T-cell (primary cell): ENCODE data around the gene TTLL7. TPM values are rescaled to one million over a fixed set of nuclear protein-coding genes. Genes with fewer than 3 reads are reported as not detected.

Experiments
- ATAC-seq, 4 experiments: fragments of 200-7000 bp in 3 of 4; fragments of 150-1000 bp in 1 of 4; cut with Tn5 transposase; replicated peaks in 1 of 4; 1 replicate in 3 of 4; 2 replicates in 1 of 4; pipeline ENCODE4 v1.10.0; 2021; ENCODE audit warnings: moderate library complexity in 3 of 4, mild to moderate bottlenecking in 2 of 4, moderate number of reproducible peaks in 1 of 4
- CTCF ChIA-PET, 2 donors: fragments of 300-600 bp; sonication (Branson Sonifier 250); formaldehyde crosslinking; loops; one replicate each; lab custom pipeline; 2022; ENCODE audit warnings: antibody characterized with exemption in 2 of 2; lab: Charles Lee
- POLR2A ChIA-PET, 2 donors: fragments of 300-600 bp; sonication (Branson Sonifier 250); formaldehyde crosslinking; loops; one replicate each; lab custom pipeline; 2022; ENCODE audit warnings: antibody characterized with exemption in 2 of 2; lab: Charles Lee
- DNase-seq, 35 experiments: peaks; one replicate each; pipeline versions ENCODE4 v3.0.0 to v3.0.0-alpha.2; 2013 to 2023
- H3K27ac ChIP-seq: one replicate; pipeline ENCODE4 v1.5.1; 2013; ENCODE audit warnings: low read length
- H3K27me3 ChIP-seq, 2 experiments: replicated peaks in 1 of 2; 1 replicate in 1 of 2; 2 replicates in 1 of 2; pipeline versions ENCODE4 v1.6.1 to v1.7.0; 2013; ENCODE audit warnings: low read length in 1 of 2, mixed read lengths in 1 of 2; ENCODE audit not compliant: control insufficient read depth in 2 of 2, insufficient read depth in 2 of 2; ENCODE audit errors: extremely low read depth in 1 of 2
- H3K36me3 ChIP-seq, 2 donors: 1 replicate in 1 of 2; 2 replicates in 1 of 2; pipeline versions ENCODE4 v1.6.1 to v1.7.0; 2013; ENCODE audit warnings: low read length in 1 of 2; ENCODE audit not compliant: control insufficient read depth in 2 of 2, insufficient read depth in 1 of 2; ENCODE audit errors: extremely low read depth in 1 of 2
- H3K4me1 ChIP-seq, 2 experiments: 1 replicate in 1 of 2; 2 replicates in 1 of 2; pipeline versions ENCODE4 v1.6.1 to v1.7.0; 2013; ENCODE audit warnings: low read length in 2 of 2, mixed read lengths in 1 of 2; ENCODE audit not compliant: insufficient read depth in 2 of 2, control insufficient read depth in 1 of 2; ENCODE audit errors: extremely low read depth in 1 of 2
- H3K4me3 ChIP-seq, 2 donors: 1 replicate in 1 of 2; 2 replicates in 1 of 2; pipeline versions ENCODE4 v1.5.1 to v1.7.0; 2013; ENCODE audit warnings: mild to moderate bottlenecking in 2 of 2, low read length in 1 of 2, moderate library complexity in 1 of 2; ENCODE audit not compliant: control insufficient read depth in 1 of 2; ENCODE audit errors: extremely low read depth in 1 of 2
- H3K9me3 ChIP-seq: 2 replicates; pipeline ENCODE4 v1.7.0; 2013
- H3K27ac Mint-ChIP-seq, 2 donors: one replicate each; pipeline ENCODE4 v1.8.0; 2020 to 2021; ENCODE audit warnings: mild to moderate bottlenecking in 2 of 2, mixed read lengths in 2 of 2
- H3K27me3 Mint-ChIP-seq, 2 donors: one replicate each; pipeline ENCODE4 v1.8.0; 2021 to 2022; ENCODE audit warnings: mixed read lengths in 2 of 2
- H3K36me3 Mint-ChIP-seq: one replicate; pipeline ENCODE4 v1.8.0; 2021; ENCODE audit warnings: mixed read lengths
- H3K4me1 Mint-ChIP-seq, 3 donors: one replicate each; pipeline ENCODE4 v1.8.0; 2020 to 2022; ENCODE audit warnings: mixed read lengths in 3 of 3, mild to moderate bottlenecking in 1 of 3
- H3K4me3 Mint-ChIP-seq, 3 donors: one replicate each; pipeline ENCODE4 v1.8.0; 2020 to 2022; ENCODE audit warnings: mild to moderate bottlenecking in 3 of 3, mixed read lengths in 3 of 3, moderate library complexity in 3 of 3
- H3K9me3 Mint-ChIP-seq, 3 donors: one replicate each; pipeline ENCODE4 v1.8.0; 2020 to 2022; ENCODE audit warnings: mixed read lengths in 3 of 3
- WGBS: methylation state at CpG from one replicate; pipeline ENCODE4 v1.1.5; 2013; ENCODE audit warnings: missing lambda C conversion rate; ENCODE audit not compliant: insufficient coverage; 5-methylcytosine and 5-hydroxymethylcytosine counted together
- total RNA-seq, 35 experiments: library from RNA in 6 of 35; stranded (reverse) in 6 of 35; fragments of 120-200 nt in 1 of 35; gene quantifications; one replicate each; pipeline versions ENCODE4 v1.2.1 to v1.2.4 and lab custom pipeline; 2013 to 2026

The TTLL7 gene
- total RNA-seq, 5 donors from 2014 or later (not counting 1 experiment from before 2014, with no cell fraction given) = 0.19 to 0.77 (median 0.44) TPM; not detected in 1

DNA sequence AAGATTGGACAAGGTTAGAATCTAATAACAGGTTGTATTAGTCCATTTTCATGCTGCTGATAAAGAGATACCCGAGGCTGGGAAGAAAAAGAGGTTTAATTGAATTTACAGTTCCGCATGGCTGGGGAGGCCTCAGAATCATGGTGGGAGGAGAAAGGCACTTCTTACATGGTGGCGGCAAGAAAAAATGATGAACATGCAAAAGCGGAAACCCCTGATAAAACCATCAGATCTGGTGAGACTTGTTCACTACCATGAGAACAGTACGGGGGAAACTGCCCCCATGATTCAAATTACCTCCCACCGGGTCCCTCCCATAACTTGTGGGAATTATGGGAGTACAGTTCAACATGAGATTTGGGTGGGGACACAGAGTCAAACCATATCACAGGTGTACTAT lies 22.9 kb upstream of the TTLL7 start:
- 100% methylated on average over 1 of the region's 6 CpGs for WGBS

DNA sequence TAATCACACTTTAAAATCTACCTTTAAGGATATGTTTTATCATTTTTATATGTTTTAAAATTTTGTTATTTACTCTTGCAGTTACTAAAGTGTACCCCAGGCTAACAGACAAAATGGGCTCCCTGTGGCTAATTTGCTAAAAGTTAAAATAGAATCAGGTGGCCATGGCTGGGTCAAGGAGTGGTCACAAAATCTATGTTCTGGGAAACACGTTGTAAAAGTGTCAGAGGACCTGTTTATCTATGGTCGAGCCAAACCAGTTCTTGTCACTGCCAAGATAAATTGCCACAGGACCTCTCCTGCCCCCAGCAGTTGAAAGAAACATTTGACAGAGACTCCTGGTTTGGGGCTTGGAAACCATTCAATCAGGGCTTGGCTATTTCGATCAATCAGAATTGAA lies 21.2 kb upstream of the TTLL7 start:
- peaks cover 11 to 14% of the 10 kb centered on the region in 2 donors for H3K27me3 Mint-ChIP-seq
- Histone ChIP-seq H3K27ac (no peak overlapping the region), H3K36me3 (no peaks in the 10 kb centered on the region), H3K27me3 (no peaks in the 10 kb centered on the region), H3K9me3 (no peaks in the 10 kb centered on the region), H3K4me3 (no peak overlapping the region), H3K4me1 (no peaks in the 10 kb centered on the region)
- ChIA-PET CTCF (no interaction called here), POLR2A (no interaction called here)
- no peaks in the 10 kb centered on the region for H3K36me3 Mint-ChIP-seq
- peaks cover 0 to 5% (median 0%) of the 10 kb centered on the region in 3 donors for H3K9me3 Mint-ChIP-seq
- H3K27ac Mint-ChIP-seq = no peak overlapping the region
- H3K4me1 Mint-ChIP-seq = no peaks in the 10 kb centered on the region
- no peak for DNase-seq
- no peak for ATAC-seq
- 52% methylated on average over 3 of the region's 3 CpGs for WGBS
- no peak overlapping the region for H3K4me3 Mint-ChIP-seq

More for the DNA sequence above, 22.9 kb upstream of the TTLL7 start:
- H3K36me3 Mint-ChIP-seq = no peaks in the 10 kb centered on the region
- no peaks in the 10 kb centered on the region for H3K4me1 Mint-ChIP-seq
- H3K27me3 ChIP-seq = no peaks in the 10 kb centered on the region
- no peak overlapping the region for H3K27ac Mint-ChIP-seq
- POLR2A ChIA-PET = interaction anchor here in 1 of 2 donors (0.7 kb wide), 1 partner anchor 117 kb away, joined by 4 read pairs; no protein-coding TSS in a partner anchor
- ATAC-seq (no peak), DNase-seq (no peak)
- CTCF ChIA-PET = no interaction called here
- H3K4me1 ChIP-seq = no peaks in the 10 kb centered on the region
- no peak overlapping the region for H3K27ac ChIP-seq
- no peak overlapping the region for H3K4me3 Mint-ChIP-seq
- H3K9me3 Mint-ChIP-seq = peaks cover 0 to 5% (median 0%) of the 10 kb centered on the region in 3 donors
- no peaks in the 10 kb centered on the region for H3K36me3 ChIP-seq
- H3K27me3 Mint-ChIP-seq = peaks cover 13 to 14% of the 10 kb centered on the region in 2 donors
- no peak overlapping the region for H3K4me3 ChIP-seq
- H3K9me3 ChIP-seq = no peaks in the 10 kb centered on the region

DNA sequence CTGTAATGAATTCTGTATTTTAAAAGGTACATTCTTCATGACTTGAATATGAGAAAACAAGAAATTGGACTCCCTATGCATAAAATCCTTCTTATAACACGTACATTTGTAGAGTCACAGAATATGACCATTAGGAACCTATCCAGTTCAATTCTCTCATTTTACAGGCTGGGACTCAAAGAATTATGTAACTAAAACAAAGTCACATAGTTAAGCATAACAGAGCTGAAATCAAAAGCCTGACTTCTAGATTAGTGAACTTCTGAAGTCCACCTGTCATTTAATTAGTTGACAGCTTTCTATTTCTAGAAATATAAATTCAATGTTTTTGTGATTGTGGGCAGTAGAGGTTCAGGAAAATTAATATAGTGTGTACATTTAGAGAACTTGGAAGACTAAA lies 20.3 kb upstream of the TTLL7 start:
- Histone ChIP-seq H3K36me3 (no peaks in the 10 kb centered on the region), H3K4me3 (no peak overlapping the region), H3K27me3 (no peaks in the 10 kb centered on the region), H3K27ac (no peak overlapping the region), H3K4me1 (no peaks in the 10 kb centered on the region), H3K9me3 (no peaks in the 10 kb centered on the region)
- Mint-ChIP-seq H3K4me1 (no peaks in the 10 kb centered on the region), H3K27me3 (peaks cover 7 to 9% of the 10 kb centered on the region in 2 donors), H3K9me3 (peaks cover 0 to 5% (median 0%) of the 10 kb centered on the region in 3 donors), H3K27ac (no peak overlapping the region), H3K36me3 (no peaks in the 10 kb centered on the region), H3K4me3 (no peak overlapping the region)
- WGBS = 86% methylated on average over 1 of the region's 1 CpG
- ATAC-seq (no peak), DNase-seq (no peak)
- ChIA-PET POLR2A (no interaction called here), CTCF (no interaction called here)

DNA sequence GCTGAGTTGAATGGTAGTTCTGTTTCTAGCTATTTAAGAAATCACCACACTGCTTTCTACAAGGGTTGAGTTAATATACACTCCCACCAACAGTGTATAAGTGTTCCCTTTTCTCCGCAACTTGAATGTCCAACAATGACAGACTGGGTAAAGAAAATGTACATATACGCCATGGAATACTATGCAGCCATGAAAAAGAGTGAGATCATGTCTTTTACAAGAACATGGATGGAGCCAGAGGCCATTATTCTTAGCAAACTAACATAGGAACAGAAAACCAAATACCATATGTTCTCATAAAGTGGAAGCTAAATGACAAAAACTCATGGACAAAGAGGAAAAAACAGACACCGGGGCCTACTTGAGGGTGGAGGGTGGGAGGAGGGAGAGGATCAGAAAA lies 14.8 kb upstream of the TTLL7 start:
- ATAC-seq (no peak), DNase-seq (no peak)
- no peak overlapping the region for H3K27ac Mint-ChIP-seq
- ChIA-PET POLR2A (no interaction called here), CTCF (interaction anchor here in 1 of 2 donors (0.6 kb wide), 1 partner anchor 386 kb away, joined by 3 read pairs; no protein-coding TSS in a partner anchor)
- no peaks in the 10 kb centered on the region for H3K36me3 ChIP-seq
- no peak overlapping the region for H3K27ac ChIP-seq
- peaks cover 0 to 3% of the 10 kb centered on the region in 2 experiments for H3K27me3 ChIP-seq
- H3K4me3 Mint-ChIP-seq = no peak overlapping the region
- H3K4me1 ChIP-seq = no peaks in the 10 kb centered on the region
- H3K27me3 Mint-ChIP-seq = peaks cover 9 to 16% of the 10 kb centered on the region in 2 donors
- no peaks in the 10 kb centered on the region for H3K9me3 ChIP-seq
- H3K4me1 Mint-ChIP-seq = no peaks in the 10 kb centered on the region
- peaks cover 0 to 3% (median 2%) of the 10 kb centered on the region in 3 donors for H3K9me3 Mint-ChIP-seq
- no peaks in the 10 kb centered on the region for H3K36me3 Mint-ChIP-seq
- WGBS = no CpG with 5 or more reads among the region's 3 CpGs
- H3K4me3 ChIP-seq = no peak overlapping the region

DNA sequence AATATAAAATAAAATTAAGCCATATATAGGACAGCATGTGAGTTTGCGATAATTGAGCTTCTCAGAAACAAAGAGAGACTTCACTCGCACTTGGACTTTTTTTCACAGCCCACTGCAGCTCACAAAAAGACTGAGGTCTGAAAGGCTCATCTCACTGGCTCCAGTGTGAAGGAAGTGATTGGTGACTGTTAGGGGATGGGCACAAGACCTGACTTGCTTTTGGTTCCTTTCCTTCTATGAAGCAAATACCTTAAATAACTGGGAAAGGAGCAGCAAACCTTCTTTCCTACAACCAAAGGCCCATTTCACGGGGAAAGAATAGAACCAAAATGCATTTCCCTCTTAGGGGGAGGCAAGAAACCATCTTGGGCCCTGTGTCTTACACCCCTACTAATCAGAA lies 13.1 kb upstream of the TTLL7 start:
- ATAC-seq = no peak

DNA sequence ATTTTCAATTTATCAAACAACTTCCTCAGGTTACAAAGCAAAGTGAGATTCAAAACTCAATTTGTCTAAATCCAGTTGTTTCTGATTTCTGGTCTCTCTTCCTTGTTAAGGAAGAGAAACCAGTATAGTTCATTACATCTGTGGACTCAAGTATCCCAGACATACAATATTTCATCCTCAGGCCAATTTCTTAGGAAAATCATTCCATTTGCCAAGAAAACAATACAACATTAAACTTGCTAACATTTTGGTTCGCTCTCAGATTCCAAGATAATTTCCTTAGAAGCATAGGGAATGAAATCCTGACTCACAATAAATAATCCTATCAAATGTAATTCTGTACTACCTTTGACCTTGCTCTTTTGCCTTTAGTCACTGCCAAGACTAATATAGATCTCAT lies 11.2 kb upstream of the TTLL7 start:
- ChIA-PET POLR2A (no interaction called here), CTCF (interaction anchor here in 1 of 2 donors (0.6 kb wide), 1 partner anchor 346 kb away, joined by 3 read pairs; no protein-coding TSS in a partner anchor)
- no peaks in the 10 kb centered on the region for H3K9me3 ChIP-seq
- no peak for ATAC-seq
- no peak for DNase-seq
- H3K27ac ChIP-seq = no peak overlapping the region
- no peak overlapping the region for H3K27ac Mint-ChIP-seq
- no peaks in the 10 kb centered on the region for H3K4me1 ChIP-seq
- H3K4me1 Mint-ChIP-seq = no peaks in the 10 kb centered on the region
- H3K27me3 Mint-ChIP-seq = peaks cover 23 to 25% of the 10 kb centered on the region in 2 donors
- no peak overlapping the region for H3K4me3 Mint-ChIP-seq
- H3K9me3 Mint-ChIP-seq = peaks cover 0 to 3% (median 2%) of the 10 kb centered on the region in 3 donors
- no peaks in the 10 kb centered on the region for H3K36me3 Mint-ChIP-seq
- 67% methylated on average over 1 of the region's 1 CpG for WGBS
- no peaks in the 10 kb centered on the region for H3K36me3 ChIP-seq
- H3K27me3 ChIP-seq = peaks cover 0 to 3% of the 10 kb centered on the region in 2 experiments
- H3K4me3 ChIP-seq = no peak overlapping the region

More for the DNA sequence above, 13.1 kb upstream of the TTLL7 start:
- H3K27me3 Mint-ChIP-seq = peaks cover 21% of the 10 kb centered on the region in 2 donors
- peaks cover 0 to 3% of the 10 kb centered on the region in 2 experiments for H3K27me3 ChIP-seq
- no peaks in the 10 kb centered on the region for H3K9me3 ChIP-seq
- CTCF ChIA-PET = no interaction called here
- H3K27ac Mint-ChIP-seq = no peak overlapping the region
- peaks cover 0 to 3% (median 2%) of the 10 kb centered on the region in 3 donors for H3K9me3 Mint-ChIP-seq
- H3K27ac ChIP-seq = no peak overlapping the region
- no peaks in the 10 kb centered on the region for H3K4me1 ChIP-seq
- H3K36me3 ChIP-seq = no peaks in the 10 kb centered on the region
- WGBS = 80% methylated on average over 1 of the region's 3 CpGs
- H3K4me1 Mint-ChIP-seq = no peaks in the 10 kb centered on the region
- POLR2A ChIA-PET = no interaction called here
- H3K4me3 Mint-ChIP-seq = no peak overlapping the region
- no peaks in the 10 kb centered on the region for H3K36me3 Mint-ChIP-seq
- no peak for DNase-seq
- H3K4me3 ChIP-seq = no peak overlapping the region
